Gastroesophageal sphincter (tissue), 3 donors: ENCODE results near the gene ARHGAP42.

Experiments used
- CTCF ChIP-seq, 4 experiments: fragments of 200-600 bp in 2 of 4; fragments of 450-650 bp in 2 of 4; sonication (generic) in 1 of 4; IDR thresholded peaks; one replicate each; pipeline ENCODE4 v1.5.1; 2017 to 2019; ENCODE audit warnings: antibody characterized with exemption in 4 of 4, mild to moderate bottlenecking in 2 of 4, moderate library complexity in 2 of 4
- EP300 ChIP-seq: sonication (generic); formaldehyde crosslinking; IDR thresholded peaks from one replicate; pipeline ENCODE4 v1.6.1; 2017; ENCODE audit warnings: antibody characterized with exemption, mild to moderate bottlenecking
- POLR2A ChIP-seq, 2 donors: fragments of 450-650 bp; IDR thresholded peaks; one replicate each; pipeline ENCODE4 v1.6.1; 2017; ENCODE audit warnings: antibody characterized with exemption in 2 of 2, mild to moderate bottlenecking in 2 of 2, moderate library complexity in 1 of 2
- POLR2AphosphoS5 ChIP-seq: sonication (generic); formaldehyde crosslinking; IDR thresholded peaks from one replicate; pipeline ENCODE4 v1.6.1; 2017; ENCODE audit warnings: antibody characterized with exemption

DNA sequence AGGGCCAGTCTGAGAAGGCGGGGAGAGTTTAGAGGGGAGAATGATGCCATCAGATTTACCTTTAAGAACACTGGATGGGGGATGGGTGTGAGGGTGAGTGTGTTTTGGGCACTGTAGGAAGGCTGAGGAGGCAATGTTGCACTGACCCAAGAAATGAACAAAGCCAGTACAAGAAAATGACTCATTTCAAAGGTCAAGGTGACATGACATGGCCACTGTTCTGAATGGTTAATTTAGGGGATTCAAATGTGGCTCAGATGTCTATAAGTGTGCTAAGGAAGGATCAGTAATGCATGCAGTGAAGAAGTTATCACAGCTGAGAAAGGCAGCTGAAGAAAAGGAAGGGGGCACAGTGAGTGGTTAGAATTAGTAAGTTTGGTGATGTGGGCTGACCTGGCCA is 312.7 kb downstream of the ARHGAP42 start:
- TF ChIP-seq EP300 (no peak), CTCF (IDR thresholded peaks at IDR 0.05) (no peak), POLR2AphosphoS5 (no peak), POLR2A (IDR thresholded peaks at IDR 0.05) (no peak)
